ENCODE data around the gene ATP6V0A4.

- no peak for TF ChIP-seq CTCF (IDR thresholded peaks at IDR 0.05; ENCODE audit: insufficient read depth, low read length, poor library complexity, severe bottlenecking)
- TF ChIP-seq EZH2phosphoT487 (conservative IDR thresholded peaks at IDR 0.05; ENCODE audit: low read length), result no peak
Observed at GRCh38 chr7:138829335-138829734, 31.3 kb upstream of the ATP6V0A4 start.
